H1 (cell line): ENCODE results near the gene TMEM222. TPM values are rescaled to one million over a fixed set of nuclear protein-coding genes. Genes with fewer than 3 reads are reported as not detected.

Experiments used
- BCL11A ChIP-seq, 2 experiments: IDR thresholded peaks; one replicate each; pipeline ENCODE4 v1.6.1; 2011; ENCODE audit warnings: low read depth in 2 of 2, low read length in 2 of 2, mild to moderate bottlenecking in 2 of 2
- EP300 ChIP-seq, 2 experiments: IDR thresholded peaks; 1 replicate in 1 of 2; 2 replicates in 1 of 2; pipeline ENCODE4 v1.6.1; 2011 to 2012; ENCODE audit warnings: low read depth in 2 of 2, low read length in 2 of 2, mild to moderate bottlenecking in 2 of 2, borderline replicate concordance in 1 of 2, inconsistent platforms in 1 of 2, moderate library complexity in 1 of 2
- GABPA ChIP-seq: IDR thresholded peaks from 2 replicates; pipeline ENCODE4 v1.6.1; 2011; ENCODE audit warnings: mild to moderate bottlenecking, low read length, moderate library complexity, borderline replicate concordance; ENCODE audit not compliant: insufficient read depth
- JUN ChIP-seq: IDR thresholded peaks from 2 replicates; pipeline ENCODE4 v1.6.1; 2011; ENCODE audit warnings: low read depth, mild to moderate bottlenecking, improper control_type of control experiment, low read length
- JUND ChIP-seq: IDR thresholded peaks from 2 replicates; pipeline ENCODE4 v1.6.1; 2011; ENCODE audit warnings: mild to moderate bottlenecking, improper control_type of control experiment, low read length
- KDM1A ChIP-seq: fragments of 200-600, 300-600 bp; sonication (generic); IDR thresholded peaks from 2 replicates; pipeline ENCODE4 v1.7.1; 2016; ENCODE audit warnings: mild to moderate bottlenecking, low read length, borderline replicate concordance
- RAD21 ChIP-seq, 2 experiments: IDR thresholded peaks in 1 of 2; conservative IDR thresholded peaks in 1 of 2; 2 replicates each; pipeline ENCODE4 v1.6.1; 2011; ENCODE audit warnings: low read depth in 2 of 2, low read length in 2 of 2, improper control_type of control experiment in 1 of 2, inconsistent platforms in 1 of 2, mild to moderate bottlenecking in 1 of 2, moderate library complexity in 1 of 2
- SAP30 ChIP-seq: fragments of 300-600 bp; sonication (generic); IDR thresholded peaks from 2 replicates; pipeline ENCODE4 v1.7.1; 2012; ENCODE audit warnings: low read length, moderate library complexity, mild to moderate bottlenecking, inconsistent platforms; ENCODE audit not compliant: insufficient read depth, insufficient replicate concordance
- SIRT6 ChIP-seq: IDR thresholded peaks from one replicate; pipeline ENCODE4 v1.7.1; 2012; ENCODE audit warnings: low read length, inconsistent platforms
- SIX5 ChIP-seq: IDR thresholded peaks from 2 replicates; pipeline ENCODE4 v1.6.1; 2011; ENCODE audit warnings: mild to moderate bottlenecking, low read depth, low read length
- SP1 ChIP-seq: IDR thresholded peaks from 2 replicates; pipeline ENCODE4 v1.6.1; 2011; ENCODE audit warnings: low read depth, low read length
- SUZ12 ChIP-seq: fragments of 200-600 bp; sonication (generic); IDR thresholded peaks from 2 replicates; pipeline ENCODE4 v1.6.1; 2012; ENCODE audit warnings: mild to moderate bottlenecking, inconsistent platforms, low read length, moderate library complexity, mixed read lengths
- TAF1 ChIP-seq: IDR thresholded peaks from 2 replicates; pipeline ENCODE4 v1.6.1; 2011; ENCODE audit warnings: mild to moderate bottlenecking, low read depth, low read length
- TCF12 ChIP-seq: IDR thresholded peaks from 2 replicates; pipeline ENCODE4 v1.6.1; 2011; ENCODE audit warnings: low read depth, mild to moderate bottlenecking, low read length
- ZNF274 ChIP-seq: IDR thresholded peaks from 2 replicates; pipeline ENCODE4 v1.7.0; 2012; ENCODE audit warnings: low read length, borderline replicate concordance; ENCODE audit errors: extremely low read depth
- polyA plus RNA-seq, 7 experiments: library from polyadenylated mRNA; depleted of rRNA in 3 of 7; stranded (reverse) in 5 of 7; unstranded in 2 of 7; fragments of >200 nt in 5 of 7; fragments of 200-250 nt in 2 of 7; gene quantifications; 1 replicate in 5 of 7; 2 replicates in 1 of 7; 4 replicates in 1 of 7; pipeline versions ENCODE4 v1.2.1 to v1.2.3, GENCODE V29; 2011 to 2013; ENCODE audit warnings: missing spikeins in 2 of 7, mixed read lengths in 2 of 7
- total RNA-seq: library from RNA; stranded (reverse); fragmentation: NEBNext Ultra II Directional; extraction: Animal tissue kit (Norgen Biotek cat#: 25700); gene quantifications from 2 replicates; pipeline ENCODE4 v1.2.1, GENCODE V29; 2021
- TF ChIP-seq, protein P1 (sequence below), 3 experiments: IDR thresholded peaks; 1 replicate in 2 of 3; 2 replicates in 1 of 3; pipeline versions ENCODE4 v1.5.1 to v1.6.1; 2011; ENCODE audit warnings: low read length in 3 of 3, mild to moderate bottlenecking in 3 of 3, inconsistent platforms in 2 of 3, low read depth in 1 of 3, moderate library complexity in 1 of 3; ENCODE audit not compliant: insufficient read depth in 1 of 3; ENCODE audit errors: control extremely low read depth in 1 of 3
- TF ChIP-seq, protein P2 (sequence below): IDR thresholded peaks from 2 replicates; pipeline ENCODE4 v1.6.1; 2012; ENCODE audit warnings: inconsistent platforms
- TF ChIP-seq, protein P3 (sequence below): IDR thresholded peaks from 2 replicates; pipeline ENCODE4 v1.6.1; 2011; ENCODE audit warnings: low read length, improper control_type of control experiment

Gene TMEM222
- total and polyA plus RNA-seq, 2 of the 8 experiments (the other 6 are each of a cell fraction or from before 2014, with no cell fraction given), result 27.0 to 51.8 TPM

DNA sequence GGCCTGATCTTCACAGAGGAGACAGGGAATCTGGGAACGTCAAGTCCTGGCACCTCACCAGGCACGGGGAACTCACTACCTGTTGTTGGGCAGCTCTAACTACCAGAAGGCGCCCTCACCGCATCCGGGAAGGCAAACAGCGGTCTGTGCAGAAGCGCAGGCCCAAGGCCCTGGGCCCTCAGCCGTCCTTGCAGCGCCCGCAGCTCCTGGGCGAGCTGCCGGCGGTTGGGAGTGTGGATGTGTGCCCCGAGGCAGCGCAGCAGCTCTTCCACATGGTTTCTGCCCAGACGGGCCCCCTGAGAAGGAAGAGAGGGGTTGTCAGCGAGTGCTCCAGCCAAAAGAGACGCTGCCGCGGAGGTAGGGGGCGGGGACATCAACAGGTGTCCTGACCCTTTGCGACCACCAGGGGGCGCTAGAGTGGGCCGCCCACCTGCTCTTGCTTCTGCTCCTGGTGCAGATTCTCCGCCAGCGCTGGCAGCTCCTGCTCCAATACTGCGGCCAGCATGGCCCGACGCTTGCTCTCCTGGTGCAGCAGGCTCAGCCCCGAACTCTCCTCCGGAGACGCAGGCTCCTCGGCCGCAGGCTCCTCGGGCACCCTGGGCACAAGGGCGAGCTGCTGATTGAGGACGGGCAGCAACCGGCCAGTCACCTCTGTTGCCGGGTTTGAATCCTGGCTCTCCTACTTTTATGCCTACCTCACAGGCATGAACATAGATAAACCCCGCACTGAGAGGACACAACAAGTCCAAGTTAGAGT, 35.5 kb downstream of the TMEM222 start (continued):
- TF ChIP-seq, protein P1, sequence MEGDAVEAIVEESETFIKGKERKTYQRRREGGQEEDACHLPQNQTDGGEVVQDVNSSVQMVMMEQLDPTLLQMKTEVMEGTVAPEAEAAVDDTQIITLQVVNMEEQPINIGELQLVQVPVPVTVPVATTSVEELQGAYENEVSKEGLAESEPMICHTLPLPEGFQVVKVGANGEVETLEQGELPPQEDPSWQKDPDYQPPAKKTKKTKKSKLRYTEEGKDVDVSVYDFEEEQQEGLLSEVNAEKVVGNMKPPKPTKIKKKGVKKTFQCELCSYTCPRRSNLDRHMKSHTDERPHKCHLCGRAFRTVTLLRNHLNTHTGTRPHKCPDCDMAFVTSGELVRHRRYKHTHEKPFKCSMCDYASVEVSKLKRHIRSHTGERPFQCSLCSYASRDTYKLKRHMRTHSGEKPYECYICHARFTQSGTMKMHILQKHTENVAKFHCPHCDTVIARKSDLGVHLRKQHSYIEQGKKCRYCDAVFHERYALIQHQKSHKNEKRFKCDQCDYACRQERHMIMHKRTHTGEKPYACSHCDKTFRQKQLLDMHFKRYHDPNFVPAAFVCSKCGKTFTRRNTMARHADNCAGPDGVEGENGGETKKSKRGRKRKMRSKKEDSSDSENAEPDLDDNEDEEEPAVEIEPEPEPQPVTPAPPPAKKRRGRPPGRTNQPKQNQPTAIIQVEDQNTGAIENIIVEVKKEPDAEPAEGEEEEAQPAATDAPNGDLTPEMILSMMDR (IDR thresholded peaks at IDR 0.05; ENCODE audit: control extremely low read depth in 1 of 3, insufficient read depth in 1 of 3, low read depth in 1 of 3, low read length in 3 of 3), result peak in 2 of 3 experiments; percentile 94 to 98; a peak in 3 of 4 replicates
- 0 out of 2 replicates have a peak, but pooled peaks have one; percentile 57 for TF ChIP-seq SP1
- no peak for TF ChIP-seq JUND
- TF ChIP-seq, protein P2, sequence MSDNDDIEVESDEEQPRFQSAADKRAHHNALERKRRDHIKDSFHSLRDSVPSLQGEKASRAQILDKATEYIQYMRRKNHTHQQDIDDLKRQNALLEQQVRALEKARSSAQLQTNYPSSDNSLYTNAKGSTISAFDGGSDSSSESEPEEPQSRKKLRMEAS, result peak; percentile 89
- TF ChIP-seq SIRT6, result no peak
- peak; percentile 60 to 71 for TF ChIP-seq RAD21 (IDR thresholded peaks at IDR 0.05 in 1 of 2, conservative IDR thresholded peaks at IDR 0.05 in 1 of 2; ENCODE audit: low read depth in 2 of 2, low read length in 2 of 2)
- TF ChIP-seq BCL11A (IDR thresholded peaks at IDR 0.05; ENCODE audit: low read depth in 2 of 2, low read length in 2 of 2), result no peak
- peak; percentile 91; the same call in 1 of the 2 replicates for TF ChIP-seq TCF12
- TF ChIP-seq, protein P3, sequence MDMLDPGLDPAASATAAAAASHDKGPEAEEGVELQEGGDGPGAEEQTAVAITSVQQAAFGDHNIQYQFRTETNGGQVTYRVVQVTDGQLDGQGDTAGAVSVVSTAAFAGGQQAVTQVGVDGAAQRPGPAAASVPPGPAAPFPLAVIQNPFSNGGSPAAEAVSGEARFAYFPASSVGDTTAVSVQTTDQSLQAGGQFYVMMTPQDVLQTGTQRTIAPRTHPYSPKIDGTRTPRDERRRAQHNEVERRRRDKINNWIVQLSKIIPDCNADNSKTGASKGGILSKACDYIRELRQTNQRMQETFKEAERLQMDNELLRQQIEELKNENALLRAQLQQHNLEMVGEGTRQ, result no peak
- no peak; a peak in 1 of 3 replicates for TF ChIP-seq EP300 (IDR thresholded peaks at IDR 0.05; ENCODE audit: borderline replicate concordance in 1 of 2, low read depth in 2 of 2, low read length in 2 of 2)
- no peak for TF ChIP-seq TAF1
- TF ChIP-seq KDM1A, result peak; percentile 69; the same call in 1 of the 2 replicates
- no peak for TF ChIP-seq ZNF274
- no peak for TF ChIP-seq SUZ12
- peak; percentile 58; the same call in 1 of the 2 replicates for TF ChIP-seq GABPA
- no peak for TF ChIP-seq SAP30
- no peak for TF ChIP-seq JUN
- no peak for TF ChIP-seq SIX5
